GM13977 (cell line): Measurements from ENCODE around the gene CA9.
"Not testable (repeated sequence)": the region's sequence is repeated elsewhere in the genome, so short reads cannot be mapped to it uniquely, and the experiment has no call there.

Source experiments
- DNase-seq: peaks from one replicate; pipeline ENCODE4 v3.0.0; 2012; ENCODE audit warnings: low spot score
- CTCF ChIP-seq: IDR thresholded peaks from 2 replicates; pipeline ENCODE4 v1.5.1; 2012; ENCODE audit warnings: mild to moderate bottlenecking, control low read depth; ENCODE audit not compliant: insufficient read depth; ENCODE audit errors: extremely low read depth, missing control alignments
- in situ Hi-C: fragments of 300-500 bp; cut with MboI; formaldehyde crosslinking; loops from one replicate; pipeline ENCODE4 v1.12.0; 2022; ENCODE audit warnings: low sequenced_read_pairs, low pct_unique_long_range_greater_than_20kb, mixed read lengths, inconsistent platforms; ENCODE audit not compliant: unreplicated experiment

Gene CA9

GRCh38 chr9:35673132-35674024, at the start of gene CA9:
CA9 (plus strand) TSS chr9:35673928; CDS start chr9:35673960, 32 bp downstream.
- no peak for TF ChIP-seq CTCF
- DNase-seq: no peak
- in situ Hi-C loops: no loop called here

DNA sequence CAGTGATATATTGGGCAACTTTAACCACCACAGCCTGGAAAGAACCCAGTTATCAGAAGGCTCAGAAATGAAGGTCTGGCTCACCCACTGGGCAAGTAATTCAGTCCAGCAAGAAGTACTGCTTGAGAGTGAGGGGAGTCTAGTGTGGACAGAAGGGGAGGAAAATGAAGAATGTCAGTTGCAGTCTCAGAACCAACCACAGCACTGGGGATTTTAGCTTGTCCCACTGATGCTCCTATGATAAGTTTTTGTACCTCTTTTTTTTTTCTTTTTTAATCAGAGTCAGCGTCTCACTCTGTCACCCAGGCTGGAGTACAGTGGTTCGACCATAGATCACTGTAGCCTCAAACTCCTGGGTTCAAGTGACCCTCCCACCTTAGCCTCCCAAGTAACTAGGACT, 46.2 kb upstream of the CA9 start:
- no peak for DNase-seq
- in situ Hi-C loops: no loop called here

DNA sequence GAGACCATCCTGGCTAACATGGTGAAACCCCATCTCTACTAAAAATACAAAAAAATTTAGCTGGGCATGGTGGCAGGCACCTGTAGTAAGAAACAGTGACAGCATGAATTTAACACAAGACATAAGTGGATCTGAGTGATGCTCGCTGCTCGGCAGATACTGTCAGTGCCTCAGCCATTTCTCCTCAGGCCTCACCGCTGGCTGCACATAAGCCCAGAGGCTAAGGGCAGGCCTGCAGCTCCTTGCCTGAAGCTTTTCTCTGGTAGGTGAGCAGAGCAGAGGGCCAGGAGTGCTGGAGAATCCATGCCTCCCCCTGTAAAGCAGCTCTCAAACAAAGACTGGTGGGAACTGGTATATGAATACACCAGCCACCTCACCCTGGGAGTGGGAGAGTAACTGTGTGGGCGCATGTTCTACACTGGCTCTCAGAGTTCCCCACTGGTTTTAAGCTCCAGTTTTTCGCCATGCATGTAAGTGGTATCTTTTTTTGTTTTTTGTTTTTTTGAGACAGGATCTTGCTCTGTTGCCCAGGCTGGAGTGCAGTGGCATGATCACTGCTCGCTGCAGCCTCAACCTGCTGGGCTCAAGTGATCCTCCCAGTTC, 45.2 kb upstream of the CA9 start:
- in situ Hi-C loops: no loop called here
- no peak for DNase-seq
- no peak for TF ChIP-seq CTCF

More for the DNA sequence above, 46.2 kb upstream of the CA9 start:
- no peak for TF ChIP-seq CTCF

DNA sequence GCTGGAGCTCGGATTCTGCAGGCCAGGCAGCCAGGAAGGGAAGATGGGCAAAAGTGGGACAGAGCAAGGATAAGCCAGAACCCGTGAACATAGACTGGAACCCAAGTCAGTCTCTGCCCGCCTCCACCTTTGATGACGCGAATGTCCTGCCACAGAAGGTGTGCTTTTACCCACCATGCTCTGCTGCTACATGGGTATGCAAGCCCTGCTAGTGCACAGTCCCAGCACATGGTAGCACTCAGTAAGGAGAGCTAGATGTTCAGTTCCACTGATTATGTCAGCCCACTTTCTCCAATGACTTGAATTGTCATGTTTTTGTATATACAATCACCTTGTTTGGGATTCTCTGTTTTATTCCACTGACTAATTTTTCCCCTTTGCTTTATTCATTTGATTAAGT, 44.1 kb upstream of the CA9 start:
- no peak for TF ChIP-seq CTCF
- in situ Hi-C loops: no loop called here
- DNase-seq: no peak

GRCh38 chr9:35635730-35636129, 38.0 kb upstream of the CA9 start:
- no peak for DNase-seq
- in situ Hi-C loops: no loop called here
- no peak for TF ChIP-seq CTCF

DNA sequence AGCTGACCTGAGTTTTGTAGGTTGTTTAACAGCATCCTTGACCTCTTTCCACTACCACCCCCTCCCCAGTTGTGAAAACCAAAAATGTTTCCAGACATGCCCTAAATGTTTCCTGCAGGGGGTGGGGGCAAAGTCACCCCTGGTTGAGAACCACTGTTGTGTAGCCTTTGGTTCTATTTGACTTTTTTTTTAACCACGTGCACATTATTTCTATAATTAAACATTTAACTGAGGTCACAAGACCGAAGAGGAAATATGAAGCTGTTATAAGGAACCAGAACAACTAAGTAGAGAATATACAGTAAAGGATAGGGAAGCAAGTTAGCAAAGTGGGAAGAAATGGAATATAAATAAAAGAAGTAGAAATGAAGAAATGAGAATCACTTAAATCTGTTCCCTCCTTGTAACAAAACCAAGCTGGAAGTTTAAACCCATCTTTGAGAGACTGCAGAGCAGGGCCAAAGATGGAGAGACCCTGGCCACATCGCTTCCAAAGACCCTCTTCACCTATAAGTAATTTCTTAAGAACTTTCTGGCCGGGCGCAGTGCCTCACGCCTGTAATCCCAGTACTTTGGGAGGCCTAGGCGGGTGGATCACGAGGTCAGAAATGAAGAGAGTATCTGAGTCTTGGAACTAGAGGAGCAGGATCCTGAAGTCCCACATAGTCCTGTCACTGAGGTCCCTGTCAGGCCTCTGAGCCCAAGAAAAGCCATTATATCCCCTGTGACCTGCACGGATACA, 37.4 kb upstream of the CA9 start:
- TF ChIP-seq CTCF: no peak
- no peak for DNase-seq
- in situ Hi-C loops: no loop called here

DNA sequence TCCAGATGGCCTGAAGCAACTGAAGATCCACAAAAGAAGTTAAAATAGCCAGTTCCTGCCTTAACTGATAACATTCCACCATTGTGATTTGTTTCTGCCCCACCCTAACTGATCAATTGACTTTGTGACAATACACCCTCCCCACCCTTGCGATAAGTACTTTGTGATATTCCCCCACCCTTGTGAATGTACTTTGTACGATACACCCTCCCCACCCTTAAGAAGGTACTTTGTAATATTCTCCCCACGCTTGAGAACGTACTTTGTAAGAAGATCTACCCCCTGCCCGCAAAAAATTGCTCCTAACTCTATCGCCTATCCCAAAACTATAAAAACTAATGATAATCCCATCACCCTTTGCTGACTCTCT, 36.9 kb upstream of the CA9 start:
- DNase-seq, in situ Hi-C loops: not testable (repeated sequence)

GRCh38 chr9:35637427-35637955, 36.2 kb upstream of the CA9 start:
- DNase-seq, in situ Hi-C loops: not testable (repeated sequence)

DNA sequence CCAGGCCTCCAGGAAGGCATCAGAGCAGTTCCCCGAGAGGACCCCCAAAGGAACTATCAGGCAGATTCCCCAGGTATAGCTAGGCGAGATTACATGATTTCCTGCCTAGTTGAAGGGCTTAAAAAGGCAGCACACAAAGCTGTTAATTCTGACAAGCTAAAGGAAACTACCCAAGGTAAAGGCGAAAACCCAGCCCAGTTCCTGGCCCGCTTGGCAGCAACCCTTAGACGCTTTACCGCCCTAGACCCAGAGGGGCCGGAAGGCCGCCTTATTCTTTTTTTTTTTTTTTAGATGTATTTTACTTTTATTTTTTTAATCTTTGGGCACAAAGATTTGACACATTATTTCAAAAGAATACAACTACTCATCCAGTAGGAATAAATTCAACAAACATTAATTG, 35.0 kb upstream of the CA9 start:
- DNase-seq, in situ Hi-C loops: not testable (repeated sequence)

DNA sequence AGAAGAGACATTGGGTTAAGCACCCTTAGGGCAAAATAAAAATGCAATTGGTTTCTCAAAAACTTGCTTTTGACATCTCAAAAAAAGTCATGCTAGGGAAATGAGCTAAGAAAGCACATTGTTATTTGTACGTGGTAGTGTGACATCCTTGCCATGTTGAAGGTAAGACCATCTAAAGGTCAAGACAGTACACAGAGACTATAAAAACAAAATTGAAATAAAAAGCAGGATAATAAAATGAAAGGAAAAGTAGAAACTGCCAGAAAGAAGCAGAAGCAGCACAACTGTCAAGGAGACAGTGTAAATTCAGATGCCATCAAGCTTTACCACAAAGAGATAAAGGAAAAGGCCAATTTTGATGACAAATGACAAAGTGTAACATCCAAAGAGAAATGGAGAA, 34.5 kb upstream of the CA9 start:
- in situ Hi-C loops, DNase-seq: not testable (repeated sequence)
